ENCODE data around the gene GLDN.

Gene GLDN

DNA sequence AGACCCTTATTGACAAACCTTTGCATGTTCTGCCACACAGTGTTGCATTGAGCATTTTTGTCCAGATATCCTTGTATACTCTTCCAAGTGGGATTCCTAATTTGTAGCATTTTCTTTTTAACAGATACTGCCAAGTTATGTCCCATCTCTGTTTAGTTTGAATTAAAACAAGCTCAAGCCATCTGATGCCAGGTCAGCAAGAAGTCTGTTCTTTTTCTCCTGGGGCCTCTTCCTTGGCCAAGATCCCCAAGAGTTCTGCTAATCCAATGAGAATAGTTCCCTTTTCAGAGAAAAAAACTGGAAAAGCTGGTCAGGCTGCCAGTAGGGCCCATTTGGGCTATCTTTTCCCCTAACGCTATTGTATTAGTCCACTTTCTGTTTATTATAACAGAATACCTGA, 29.8 kb downstream of the GLDN start:
- TF ChIP-seq, protein P1, sequence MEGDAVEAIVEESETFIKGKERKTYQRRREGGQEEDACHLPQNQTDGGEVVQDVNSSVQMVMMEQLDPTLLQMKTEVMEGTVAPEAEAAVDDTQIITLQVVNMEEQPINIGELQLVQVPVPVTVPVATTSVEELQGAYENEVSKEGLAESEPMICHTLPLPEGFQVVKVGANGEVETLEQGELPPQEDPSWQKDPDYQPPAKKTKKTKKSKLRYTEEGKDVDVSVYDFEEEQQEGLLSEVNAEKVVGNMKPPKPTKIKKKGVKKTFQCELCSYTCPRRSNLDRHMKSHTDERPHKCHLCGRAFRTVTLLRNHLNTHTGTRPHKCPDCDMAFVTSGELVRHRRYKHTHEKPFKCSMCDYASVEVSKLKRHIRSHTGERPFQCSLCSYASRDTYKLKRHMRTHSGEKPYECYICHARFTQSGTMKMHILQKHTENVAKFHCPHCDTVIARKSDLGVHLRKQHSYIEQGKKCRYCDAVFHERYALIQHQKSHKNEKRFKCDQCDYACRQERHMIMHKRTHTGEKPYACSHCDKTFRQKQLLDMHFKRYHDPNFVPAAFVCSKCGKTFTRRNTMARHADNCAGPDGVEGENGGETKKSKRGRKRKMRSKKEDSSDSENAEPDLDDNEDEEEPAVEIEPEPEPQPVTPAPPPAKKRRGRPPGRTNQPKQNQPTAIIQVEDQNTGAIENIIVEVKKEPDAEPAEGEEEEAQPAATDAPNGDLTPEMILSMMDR (IDR thresholded peaks at IDR 0.05; ENCODE audit: low read depth, low read length) = no peak

DNA sequence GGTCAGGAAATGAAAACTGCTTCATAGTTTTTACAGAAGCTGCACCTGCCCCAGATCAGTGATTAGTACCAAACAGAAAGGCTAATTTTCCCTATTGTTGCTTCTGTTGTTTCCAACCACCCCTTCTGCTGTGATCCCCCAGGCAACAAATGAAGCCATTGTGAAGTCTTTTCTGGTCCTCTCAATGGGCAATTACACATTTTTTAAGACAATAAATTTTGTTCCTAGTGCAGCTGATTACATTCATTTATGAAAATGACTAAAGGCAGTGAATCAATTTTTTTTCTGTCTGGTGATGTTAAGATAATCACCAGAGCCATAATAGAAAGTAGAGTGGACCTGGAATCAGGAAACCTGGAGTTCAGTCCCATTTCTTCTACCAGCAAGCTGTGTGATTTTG, 32.7 kb downstream of the GLDN start:
- TF ChIP-seq, protein P1 (IDR thresholded peaks at IDR 0.05; ENCODE audit: low read depth, low read length) = no peak
- DNase-seq (ENCODE audit: low read depth in 2 of 2) = no peak
- H3K4me3 ChIP-seq (replicated peaks in 1 of 2; ENCODE audit: low read depth in 2 of 2, low read length in 2 of 2) = no peak overlapping the region

More for the DNA sequence above, 29.8 kb downstream of the GLDN start:
- no peak overlapping the region for H3K4me3 ChIP-seq (replicated peaks in 1 of 2; ENCODE audit: low read depth in 2 of 2, low read length in 2 of 2)
- no peak for DNase-seq (ENCODE audit: low read depth in 2 of 2)

DNA sequence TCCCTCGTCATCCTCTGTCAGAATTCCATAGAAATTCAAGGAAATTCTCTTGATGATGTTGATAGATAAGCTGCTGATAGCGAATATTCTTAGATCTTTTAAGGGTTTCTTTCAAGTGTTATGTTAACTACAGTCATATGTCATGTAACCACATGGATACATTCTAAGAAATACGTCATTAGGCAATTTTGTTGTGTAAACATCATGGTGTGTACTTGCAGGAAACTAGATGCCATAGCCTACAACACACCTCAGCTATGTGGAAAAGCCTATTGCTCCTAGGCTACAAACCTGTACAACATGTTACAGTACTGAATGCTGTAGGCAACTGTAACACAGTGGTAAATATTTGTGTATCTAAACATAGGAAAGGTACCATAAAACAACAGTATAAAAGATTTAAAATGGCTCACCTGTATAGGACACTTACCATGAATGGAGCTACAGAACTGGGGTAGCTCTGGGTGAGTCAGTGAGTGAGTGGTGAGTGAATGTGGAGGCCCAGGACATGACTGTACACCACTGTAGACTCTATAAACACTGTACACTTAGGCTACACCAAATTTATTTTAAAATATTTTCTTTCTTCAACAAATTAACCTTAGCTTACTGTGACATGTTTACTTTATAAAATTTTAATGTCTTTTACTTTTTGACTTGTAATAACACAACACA, 34.6 kb downstream of the GLDN start:
- no peak overlapping the region for H3K4me3 ChIP-seq (replicated peaks in 1 of 2; ENCODE audit: low read depth in 2 of 2, low read length in 2 of 2)
- DNase-seq (ENCODE audit: low read depth in 2 of 2) = peak in 1 of 2 donors; percentile 74
- TF ChIP-seq, protein P1 (IDR thresholded peaks at IDR 0.05; ENCODE audit: low read depth, low read length) = no peak

DNA sequence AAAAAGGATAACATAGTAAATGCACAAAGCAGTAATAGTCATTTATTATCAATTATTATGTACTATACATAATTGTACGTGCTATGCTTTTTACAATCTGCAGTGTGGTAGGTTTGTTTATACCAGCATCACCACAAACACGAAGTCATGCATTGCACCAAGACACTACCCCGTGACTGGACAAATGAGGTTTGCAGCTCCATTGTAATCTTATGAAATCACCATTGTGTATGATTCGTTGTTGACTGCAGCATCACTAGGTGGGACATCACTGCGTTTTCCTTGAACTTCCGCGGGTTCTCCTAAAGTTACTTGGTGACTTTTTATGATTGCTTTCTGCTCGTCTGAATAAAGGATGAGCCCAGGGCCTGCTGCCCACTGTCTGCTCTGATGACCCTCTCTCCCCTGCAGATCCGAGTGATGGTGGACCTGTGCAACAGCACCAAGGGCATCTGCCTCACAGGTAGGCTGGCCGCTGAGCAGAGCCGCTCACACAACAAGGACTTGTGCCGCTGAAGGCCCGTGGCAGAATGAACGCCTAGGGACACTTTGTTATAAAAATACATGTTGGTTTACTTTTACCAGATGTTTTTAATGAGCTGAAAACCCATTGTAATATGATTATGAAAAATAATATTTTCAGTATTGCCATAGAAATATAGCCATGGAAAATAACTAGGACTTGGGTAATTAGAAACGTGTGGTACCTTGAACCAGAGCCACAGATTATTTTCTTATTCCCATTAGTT, 35.8 kb downstream of the GLDN start:
- no peak overlapping the region for H3K4me3 ChIP-seq (replicated peaks in 1 of 2; ENCODE audit: low read depth in 2 of 2, low read length in 2 of 2)
- TF ChIP-seq, protein P1 (IDR thresholded peaks at IDR 0.05; ENCODE audit: low read depth, low read length) = no peak
- DNase-seq (ENCODE audit: low read depth in 2 of 2) = peak; percentile 33 to 77

DNA sequence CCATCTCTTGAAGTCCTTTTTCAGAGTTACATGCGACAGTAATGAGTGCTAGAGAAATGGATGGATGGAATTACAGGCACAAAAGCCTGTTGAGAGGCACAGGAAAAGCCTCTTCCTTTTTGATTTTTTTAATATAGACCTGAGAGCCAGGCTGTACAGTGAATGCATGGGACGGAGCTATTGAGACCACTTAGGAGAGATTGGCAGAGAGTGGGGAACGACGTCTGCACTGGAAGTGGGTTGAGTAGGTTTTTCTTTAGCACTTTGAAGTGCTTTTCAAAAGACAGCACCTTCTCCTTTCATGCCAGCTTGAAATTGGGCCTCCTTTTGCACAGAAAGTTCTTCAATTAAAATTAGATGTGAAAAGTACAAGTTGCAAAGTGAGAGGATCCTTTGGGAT, 37.0 kb downstream of the GLDN start:
- no peak for DNase-seq (ENCODE audit: low read depth in 2 of 2)
- H3K4me3 ChIP-seq (replicated peaks in 1 of 2; ENCODE audit: low read depth in 2 of 2, low read length in 2 of 2) = no peak overlapping the region
- TF ChIP-seq, protein P1 (IDR thresholded peaks at IDR 0.05; ENCODE audit: low read depth, low read length) = no peak

DNA sequence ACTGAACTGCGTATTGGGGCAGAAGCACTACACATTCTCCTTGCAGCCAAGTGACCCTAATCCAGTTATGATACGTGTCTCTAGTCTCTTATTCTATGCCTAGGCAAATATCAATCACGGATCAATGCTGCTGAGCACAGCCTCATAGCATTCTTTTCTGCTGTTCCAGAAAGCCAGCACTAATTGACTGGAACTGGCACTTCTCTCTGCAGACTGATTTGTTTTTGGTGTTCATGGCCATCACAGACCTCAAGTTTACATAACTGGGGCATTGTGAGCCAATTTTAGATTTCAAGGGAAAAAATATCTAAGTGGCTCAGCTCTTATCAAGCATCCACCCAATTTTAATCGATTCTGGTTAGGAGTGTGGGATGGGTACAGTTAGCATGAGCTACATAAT, 37.9 kb downstream of the GLDN start:
- H3K4me3 ChIP-seq (replicated peaks in 1 of 2; ENCODE audit: low read depth in 2 of 2, low read length in 2 of 2) = no peak overlapping the region
- DNase-seq (ENCODE audit: low read depth in 2 of 2) = no peak
- TF ChIP-seq, protein P1 (IDR thresholded peaks at IDR 0.05; ENCODE audit: low read depth, low read length) = no peak
